22Rv1 (cell line): Measurements from ENCODE around the gene PRKAA2.

ENCODE experiments used
- CTCF ChIP-seq: fragments of 450-650 bp; IDR thresholded peaks from 2 replicates; pipeline ENCODE4 v1.5.1; 2017; ENCODE audit warnings: mild to moderate bottlenecking
- ZFX ChIP-seq: fragments of 450-650 bp; IDR thresholded peaks from 2 replicates; pipeline ENCODE4 v1.6.1; 2017; ENCODE audit warnings: antibody characterized with exemption, borderline replicate concordance

GRCh38 chr1:56658254-56658653, 13.1 kb downstream of the PRKAA2 start:
- TF ChIP-seq CTCF (no peak), ZFX (no peak)
